Measurements from ENCODE around the gene NDUFS7.

DNA sequence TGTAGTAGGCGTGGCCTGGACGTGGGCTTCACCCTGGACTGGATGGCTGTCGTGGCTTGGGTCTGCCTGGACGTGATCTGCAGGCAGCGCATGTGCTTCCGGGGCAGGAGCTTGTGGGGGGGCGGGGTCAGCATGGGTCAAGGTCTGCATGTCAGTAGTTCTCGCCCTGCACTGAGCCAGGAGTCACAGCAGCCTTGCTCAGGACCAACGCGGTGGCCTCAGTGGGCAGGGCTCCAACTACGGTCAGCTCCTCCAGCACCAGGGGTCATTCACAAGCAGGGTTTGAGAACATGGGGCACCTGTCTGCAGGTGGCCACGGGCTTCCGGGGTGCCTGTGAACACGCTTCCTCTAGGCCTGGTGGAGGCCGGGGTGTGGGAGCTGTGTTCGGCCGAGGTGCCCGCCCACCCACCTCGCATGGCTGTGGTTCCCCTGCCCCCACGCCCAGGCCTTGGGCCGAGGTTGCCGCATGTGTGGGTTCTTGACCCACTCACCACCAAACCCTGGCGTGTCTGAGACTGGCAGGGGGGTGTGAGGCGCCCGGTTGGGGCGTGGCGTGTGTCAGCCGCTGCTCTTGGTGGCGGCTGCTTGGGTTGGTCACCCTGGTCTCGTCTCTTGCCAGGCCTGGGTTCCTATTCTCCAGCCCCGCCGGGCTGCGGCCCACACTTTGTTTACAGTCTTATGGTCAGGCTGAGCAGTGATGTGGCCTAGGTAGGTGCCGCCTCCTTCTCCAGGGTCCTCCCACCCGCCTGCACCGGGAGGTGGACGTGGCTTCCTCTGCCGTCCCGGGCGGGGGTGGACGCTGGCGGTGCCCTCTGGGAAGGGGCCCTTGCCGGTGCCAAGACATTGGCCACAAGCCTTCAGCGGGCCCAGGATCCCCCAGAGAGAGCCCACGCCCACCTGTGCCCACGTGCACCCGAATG, 49.7 kb downstream of the NDUFS7 start:
- no peak for TF ChIP-seq POLR2A (IDR thresholded peaks at IDR 0.05; ENCODE audit: low read length)
- no peak for TF ChIP-seq GATA1 (IDR thresholded peaks at IDR 0.05; ENCODE audit: low read depth, low read length)

All from erythroblast (primary cell).